HCT116 (cell line): ENCODE data around the gene AGAP1. TPM values are rescaled to one million over a fixed set of nuclear protein-coding genes. Genes with fewer than 3 reads are reported as not detected.

Experiments
- ATAC-seq: fragments of 200-7000 bp; cut with Tn5 transposase; 2 replicates; pipeline ENCODE4 v1.9.1; 2020; ENCODE audit warnings: mild to moderate bottlenecking, moderate library complexity
- BruUV-seq: library from RNA; stranded (reverse); fragments of 400-500 nt; replicated peaks from 2 replicates; lab custom pipeline; 2021; lab: Mats Ljungman, UMichigan
- CTCF ChIA-PET: fragments of 300-600 bp; sonication (Branson Sonifier 250); formaldehyde crosslinking; loops from one replicate; lab custom pipeline; 2021; ENCODE audit warnings: antibody characterized with exemption; lab: Charles Lee
- POLR2A ChIA-PET: fragments of 300-600, 350-600 bp; sonication (Branson Sonifier 250); formaldehyde crosslinking; loops from one replicate; lab custom pipeline; 2021; ENCODE audit warnings: antibody characterized with exemption; lab: Charles Lee
- RAD21 ChIA-PET, 2 experiments: fragments of 300-600 bp; sonication (Branson Sonifier 250); formaldehyde crosslinking; loops; one replicate each; lab custom pipeline; 2023; ENCODE audit warnings: low total read pairs in 2 of 2; ENCODE audit not compliant: uncharacterized antibody in 2 of 2, unreplicated experiment in 2 of 2, low non-redundant PET in 1 of 2; lab: Charles Lee
- DNase-seq: peaks from one replicate; pipeline ENCODE4 v3.0.0-alpha.2; 2010; ENCODE audit warnings: low read depth, low spot score
- H2AFZ ChIP-seq: fragments of 200-600 bp; shearing (Covaris generic), sonication (generic); 2 replicates; pipeline ENCODE4 v1.6.1; 2017; ENCODE audit warnings: low read depth, mixed run types, mixed read lengths, antibody characterized with exemption, low read length; ENCODE audit not compliant: poor library complexity, severe bottlenecking
- H3K27ac ChIP-seq: 2 replicates; pipeline ENCODE4 v1.5.1; 2012; ENCODE audit warnings: low read depth, low read length
- H3K27me3 ChIP-seq: fragments of 200-600 bp; sonication (generic); 2 replicates; pipeline ENCODE4 v1.6.1; 2016; ENCODE audit warnings: mixed run types, low read length, mixed read lengths; ENCODE audit not compliant: insufficient read depth
- H3K36me3 ChIP-seq, 2 experiments: fragments of 200-500 bp in 1 of 2; fragments of 200-600 bp in 1 of 2; sonication (Bioruptor generic) in 1 of 2; sonication (generic) in 1 of 2; 2 replicates each; pipeline versions ENCODE4 v1.5.1 to v1.6.1; 2014 to 2016; ENCODE audit warnings: low read length in 2 of 2, inconsistent platforms in 1 of 2, mixed read lengths in 1 of 2, mixed run types in 1 of 2; ENCODE audit not compliant: insufficient read depth in 2 of 2, control insufficient read depth in 1 of 2
- H3K4me1 ChIP-seq, 2 experiments: fragments of 200-600 bp in 1 of 2; sonication (generic) in 1 of 2; 2 replicates each; pipeline versions ENCODE4 v1.5.1 to v1.6.1; 2012 to 2017; ENCODE audit warnings: low read length in 2 of 2, inconsistent platforms in 1 of 2, mild to moderate bottlenecking in 1 of 2, mixed read lengths in 1 of 2, mixed run types in 1 of 2, moderate library complexity in 1 of 2; ENCODE audit not compliant: insufficient read depth in 2 of 2, control insufficient read depth in 1 of 2
- H3K4me2 ChIP-seq: fragments of 200-600 bp; sonication (generic); 2 replicates; pipeline ENCODE4 v1.6.1; 2017; ENCODE audit warnings: mixed run types, low read length, mixed read lengths
- H3K4me3 ChIP-seq, 2 experiments: fragments of 200-600 bp in 1 of 2; sonication (generic) in 1 of 2; replicated peaks in 1 of 2; 2 replicates each; pipeline ENCODE4 v1.5.1; 2011 to 2016; ENCODE audit warnings: low read length in 2 of 2, control low read depth in 1 of 2, low read depth in 1 of 2, mild to moderate bottlenecking in 1 of 2, mixed read lengths in 1 of 2, mixed run types in 1 of 2
- H3K79me2 ChIP-seq: fragments of 200-600 bp; sonication (generic); 2 replicates; pipeline ENCODE4 v1.6.1; 2017; ENCODE audit warnings: mild to moderate bottlenecking, mixed run types, low read length, moderate library complexity, mixed read lengths; ENCODE audit not compliant: insufficient read depth
- H3K9ac ChIP-seq: fragments of 200-600 bp; sonication (generic); 2 replicates; pipeline ENCODE4 v1.6.1; 2016; ENCODE audit warnings: low read length, mixed read lengths
- H3K9me2 ChIP-seq: fragments of 200-600 bp; sonication (generic), shearing (Covaris generic); 2 replicates; pipeline ENCODE4 v1.6.1; 2017; ENCODE audit warnings: mixed run types, mild to moderate bottlenecking, moderate library complexity; ENCODE audit not compliant: insufficient read depth
- H3K9me3 ChIP-seq, 2 experiments: fragments of 200-500 bp in 1 of 2; fragments of 200-600 bp in 1 of 2; sonication (Bioruptor generic) in 1 of 2; sonication (generic) in 1 of 2; 2 replicates each; pipeline ENCODE4 v1.6.1; 2014 to 2017; ENCODE audit warnings: low read length in 2 of 2, mixed read lengths in 2 of 2, inconsistent platforms in 1 of 2, low read depth in 1 of 2, mild to moderate bottlenecking in 1 of 2, mixed run types in 1 of 2, moderate library complexity in 1 of 2; ENCODE audit not compliant: control insufficient read depth in 1 of 2, insufficient read depth in 1 of 2
- H4K20me1 ChIP-seq: fragments of 200-600 bp; sonication (generic), shearing (Covaris generic); 2 replicates; pipeline ENCODE4 v1.6.1; 2017; ENCODE audit warnings: mixed run types, mild to moderate bottlenecking, moderate library complexity; ENCODE audit not compliant: insufficient read depth
- CEBPB ChIP-seq: IDR thresholded peaks from 2 replicates; pipeline ENCODE4 v1.6.1; 2012; ENCODE audit warnings: low read depth
- JUND ChIP-seq: IDR thresholded peaks from 2 replicates; pipeline ENCODE4 v1.6.1; 2012
- POLR2AphosphoS5 ChIP-seq: IDR thresholded peaks from 2 replicates; pipeline ENCODE4 v1.6.1; 2011; ENCODE audit warnings: mild to moderate bottlenecking, low read depth, low read length, moderate library complexity
- RAD21 ChIP-seq: IDR thresholded peaks from 2 replicates; pipeline ENCODE4 v1.6.1; 2012; ENCODE audit warnings: low read depth, mild to moderate bottlenecking
- REST ChIP-seq: IDR thresholded peaks from 2 replicates; pipeline ENCODE4 v1.6.1; 2012; ENCODE audit warnings: low read depth
- SIN3A ChIP-seq: IDR thresholded peaks from 2 replicates; pipeline ENCODE4 v1.6.1; 2012; ENCODE audit warnings: low read depth
- SP1 ChIP-seq: IDR thresholded peaks from 2 replicates; pipeline ENCODE4 v1.6.1; 2012; ENCODE audit warnings: low read depth
- ZBTB33 ChIP-seq: IDR thresholded peaks from 2 replicates; pipeline ENCODE4 v1.6.1; 2011; ENCODE audit warnings: mild to moderate bottlenecking, low read length, moderate library complexity; ENCODE audit not compliant: insufficient replicate concordance; ENCODE audit errors: extremely low read depth
- ZFX ChIP-seq: fragments of 450-650 bp; IDR thresholded peaks from 2 replicates; pipeline ENCODE4 v1.6.1; 2017
- intact Hi-C: fragments of 100-400 bp; cut with micrococcal nuclease; formaldehyde crosslinking; loops from 2 replicates; pipeline ENCODE4 v1.10.0; 2022
- total RNA-seq: library from RNA; stranded (reverse); gene quantifications from one replicate; pipeline ENCODE4 v1.2.1, GENCODE V29; 2021; ENCODE audit not compliant: unreplicated experiment

The AGAP1 gene
- total RNA-seq, 1 experiment from 2014 or later, result 43.8 TPM

GRCh38 chr2:235897992-235898391, 404.1 kb downstream of the AGAP1 start:
- Histone ChIP-seq H3K4me2 (no peak overlapping the region), H3K79me2 (no peaks in the 10 kb centered on the region), H3K9me2 (no peaks in the 10 kb centered on the region), H3K27me3 (no peaks in the 10 kb centered on the region), H4K20me1 (no peaks in the 10 kb centered on the region), H3K27ac (no peak overlapping the region), H3K9me3 (no peaks in the 10 kb centered on the region), H3K36me3 (no peaks in the 10 kb centered on the region), H3K9ac (no peak overlapping the region), H3K4me3 (no peak overlapping the region)
- DNase-seq, result no peak
- ChIA-PET POLR2A (no interaction called here), CTCF (no interaction called here), RAD21 (no interaction called here)
- no TSS peak for BruUV-seq
- TF ChIP-seq JUND (no peak), CEBPB (no peak), ZFX (no peak), SIN3A (no peak), ZBTB33 (no peak), SP1 (no peak), REST (no peak), RAD21 (no peak), POLR2AphosphoS5 (no peak)
- TF ChIP-seq, all 23 proteins: peak for 0
- intact Hi-C loops, result no loop called here
- Histone ChIP-seq H2AFZ (no peak overlapping the region), H3K4me1 (no peaks in the 10 kb centered on the region)
- no peak for ATAC-seq
